ENCODE measurements around the gene CCNF. TPM values are rescaled to one million over a fixed set of nuclear protein-coding genes. Genes with fewer than 3 reads are reported as not detected.
A peak's percentile ranks its signal among the peaks of the same experiment; 100 is the strongest.

The CCNF gene
- polyA plus RNA-seq, 1 donor (not counting 4 experiments of a cell fraction or from before 2014, with no cell fraction given), result 3.5 TPM

DNA sequence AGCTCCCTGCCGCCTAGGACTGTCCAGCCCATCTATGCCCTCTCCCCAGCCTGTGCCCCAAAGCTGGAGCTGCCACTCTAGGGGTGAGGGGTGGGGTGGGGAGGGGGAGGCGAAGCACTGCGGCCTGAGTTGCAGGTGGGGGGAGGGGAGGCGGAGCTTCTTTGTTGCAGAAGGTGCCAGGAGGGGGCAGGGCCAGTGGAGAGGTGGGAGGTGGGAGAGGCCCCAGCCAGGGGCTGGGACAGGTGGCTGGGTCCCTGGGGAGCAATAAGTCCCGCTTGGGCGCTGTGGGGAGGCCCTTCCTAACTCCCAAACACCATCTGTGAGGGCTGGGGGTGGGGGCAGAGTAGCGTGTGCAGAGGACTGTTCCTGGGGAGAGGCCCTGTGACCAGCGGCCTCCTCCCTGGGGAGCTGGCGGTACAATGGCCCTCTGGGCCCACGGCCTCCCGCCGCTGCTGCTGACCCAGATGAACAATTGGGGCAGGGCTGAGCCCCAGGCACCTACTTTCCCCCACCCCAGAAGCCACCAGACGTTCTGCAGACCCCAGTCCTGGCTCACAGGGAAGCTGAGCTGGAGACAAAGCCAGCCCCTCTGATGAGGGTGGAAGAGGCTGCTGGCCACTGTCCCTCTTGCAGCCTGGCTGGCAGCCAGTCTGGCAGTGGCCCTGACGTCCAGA, 39.6 kb downstream of the CCNF start:
- FAIRE-seq (no peak), DNase-seq (ENCODE audit: low read depth, low spot score) (no peak)
- no peaks in the 10 kb centered on the region for H3K9me3 ChIP-seq (ENCODE audit: control insufficient read depth, low read depth, low read length)

DNA sequence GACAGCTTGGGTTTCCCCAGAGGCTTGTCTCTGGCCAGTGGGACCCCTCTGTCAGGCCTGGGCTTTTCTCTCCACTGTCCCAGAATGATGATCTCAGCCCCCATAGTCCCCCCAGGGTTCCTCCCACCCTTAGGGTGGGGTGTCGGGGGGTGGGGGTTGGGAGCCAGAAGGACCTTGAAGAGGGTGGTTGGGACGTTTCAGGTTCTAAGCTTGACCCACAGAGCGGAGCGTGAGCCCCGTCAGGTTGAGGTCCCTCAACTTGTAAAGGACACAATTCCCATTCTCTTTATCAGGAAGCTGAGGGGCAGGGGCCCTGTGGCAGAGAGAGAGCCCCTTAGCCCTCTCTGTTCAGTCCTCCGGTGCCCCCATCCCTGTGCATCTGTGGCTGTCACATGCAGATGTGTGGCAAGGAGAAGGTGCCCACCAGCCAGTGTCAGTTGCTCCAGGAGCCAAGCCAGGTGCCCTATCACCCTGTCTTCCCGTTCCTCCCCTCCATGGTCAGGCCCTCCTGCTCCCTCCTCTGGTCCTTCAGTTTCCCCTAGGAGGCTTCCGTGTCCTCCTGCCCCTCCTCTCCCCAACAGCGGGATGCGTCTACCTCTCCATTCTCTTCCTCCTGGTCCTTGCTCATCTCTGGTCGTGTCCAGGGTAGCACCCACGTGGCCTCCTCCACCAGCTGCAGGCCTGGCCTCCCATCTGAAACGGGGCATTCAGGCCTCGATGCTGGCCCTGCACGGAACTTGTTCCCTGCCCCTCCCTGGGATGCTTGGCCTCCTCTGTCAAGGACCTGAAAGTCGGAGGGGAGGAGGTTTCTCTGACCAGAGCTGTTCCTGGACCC, 40.4 kb downstream of the CCNF start:
- H3K4me2 ChIP-seq (ENCODE audit: control insufficient read depth, extremely low read depth, insufficient read depth, low read depth, low read length), result no peak overlapping the region
- no peak overlapping the region for H2AFZ ChIP-seq (ENCODE audit: control insufficient read depth, low read length)
- FAIRE-seq (no peak), DNase-seq (ENCODE audit: low read depth, low spot score) (no peak)
- H3K36me3 ChIP-seq (ENCODE audit: control insufficient read depth in 2 of 2, extremely low read depth in 1 of 2, insufficient read depth in 2 of 2, low read length in 2 of 2), result no peaks in the 10 kb centered on the region
- no peaks in the 10 kb centered on the region for H3K9me3 ChIP-seq (ENCODE audit: control insufficient read depth, low read depth, low read length)
- no peak overlapping the region for H3K4me3 ChIP-seq (ENCODE audit: control insufficient read depth in 2 of 3, extremely low read depth in 1 of 3, insufficient read depth in 2 of 3, low read depth in 1 of 3, low read length in 3 of 3)
- TF ChIP-seq, protein P1, sequence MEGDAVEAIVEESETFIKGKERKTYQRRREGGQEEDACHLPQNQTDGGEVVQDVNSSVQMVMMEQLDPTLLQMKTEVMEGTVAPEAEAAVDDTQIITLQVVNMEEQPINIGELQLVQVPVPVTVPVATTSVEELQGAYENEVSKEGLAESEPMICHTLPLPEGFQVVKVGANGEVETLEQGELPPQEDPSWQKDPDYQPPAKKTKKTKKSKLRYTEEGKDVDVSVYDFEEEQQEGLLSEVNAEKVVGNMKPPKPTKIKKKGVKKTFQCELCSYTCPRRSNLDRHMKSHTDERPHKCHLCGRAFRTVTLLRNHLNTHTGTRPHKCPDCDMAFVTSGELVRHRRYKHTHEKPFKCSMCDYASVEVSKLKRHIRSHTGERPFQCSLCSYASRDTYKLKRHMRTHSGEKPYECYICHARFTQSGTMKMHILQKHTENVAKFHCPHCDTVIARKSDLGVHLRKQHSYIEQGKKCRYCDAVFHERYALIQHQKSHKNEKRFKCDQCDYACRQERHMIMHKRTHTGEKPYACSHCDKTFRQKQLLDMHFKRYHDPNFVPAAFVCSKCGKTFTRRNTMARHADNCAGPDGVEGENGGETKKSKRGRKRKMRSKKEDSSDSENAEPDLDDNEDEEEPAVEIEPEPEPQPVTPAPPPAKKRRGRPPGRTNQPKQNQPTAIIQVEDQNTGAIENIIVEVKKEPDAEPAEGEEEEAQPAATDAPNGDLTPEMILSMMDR (optimal IDR thresholded peaks at IDR 0.05 in 1 of 3, IDR thresholded peaks at IDR 0.05 in 1 of 3, conservative IDR thresholded peaks at IDR 0.05 in 1 of 3; ENCODE audit: extremely low read depth in 1 of 3, insufficient read depth in 2 of 3, low read length in 3 of 3), result no peak
- TF ChIP-seq EZH2 (IDR thresholded peaks at IDR 0.05; ENCODE audit: low read length), result no peak
- H3K27me3 ChIP-seq (ENCODE audit: control insufficient read depth, extremely low read depth, insufficient read depth, low read length), result peaks cover 28% of the 10 kb centered on the region
- dilution Hi-C loops (cut with MboI; ENCODE audit: extremely low pct_ligation_motif_present, low sequenced_read_pairs), result no loop called here
- H3K27ac ChIP-seq (ENCODE audit: control insufficient read depth, insufficient read depth, low read length), result no peak overlapping the region
- H3K9me1 ChIP-seq (ENCODE audit: control insufficient read depth, extremely low read depth, insufficient read depth, low read length), result no peaks in the 10 kb centered on the region
- no peaks in the 10 kb centered on the region for H3K79me2 ChIP-seq (ENCODE audit: control insufficient read depth, insufficient read depth, low read length)
- H3K9ac ChIP-seq (ENCODE audit: control insufficient read depth, extremely low read depth, insufficient read depth, low read length), result no peak overlapping the region
- peaks cover 3% of the 10 kb centered on the region for H4K20me1 ChIP-seq (ENCODE audit: control insufficient read depth, extremely low read depth, insufficient read depth, low read length)
- H3K4me1 ChIP-seq (ENCODE audit: control insufficient read depth, extremely low read depth, insufficient read depth, low read length), result peaks cover 11% of the 10 kb centered on the region

More for the DNA sequence above, 39.6 kb downstream of the CCNF start:
- Histone ChIP-seq H2AFZ (ENCODE audit: control insufficient read depth, low read length) (no peak overlapping the region), H3K9me1 (ENCODE audit: control insufficient read depth, extremely low read depth, insufficient read depth, low read length) (no peaks in the 10 kb centered on the region), H3K4me1 (ENCODE audit: control insufficient read depth, extremely low read depth, insufficient read depth, low read length) (peaks cover 11% of the 10 kb centered on the region), H4K20me1 (ENCODE audit: control insufficient read depth, extremely low read depth, insufficient read depth, low read length) (peaks cover 3% of the 10 kb centered on the region), H3K27ac (ENCODE audit: control insufficient read depth, insufficient read depth, low read length) (no peak overlapping the region), H3K4me3 (ENCODE audit: control insufficient read depth in 2 of 3, extremely low read depth in 1 of 3, insufficient read depth in 2 of 3, low read depth in 1 of 3, low read length in 3 of 3) (peak overlapping the region in 1 of 3 experiments; percentile 59), H3K4me2 (ENCODE audit: control insufficient read depth, extremely low read depth, insufficient read depth, low read depth, low read length) (peak overlapping the region; percentile 90), H3K27me3 (ENCODE audit: control insufficient read depth, extremely low read depth, insufficient read depth, low read length) (peaks cover 28% of the 10 kb centered on the region), H3K36me3 (ENCODE audit: control insufficient read depth in 2 of 2, extremely low read depth in 1 of 2, insufficient read depth in 2 of 2, low read length in 2 of 2) (no peaks in the 10 kb centered on the region), H3K79me2 (ENCODE audit: control insufficient read depth, insufficient read depth, low read length) (no peaks in the 10 kb centered on the region), H3K9ac (ENCODE audit: control insufficient read depth, extremely low read depth, insufficient read depth, low read length) (no peak overlapping the region)
- TF ChIP-seq, protein P1 (optimal IDR thresholded peaks at IDR 0.05 in 1 of 3, IDR thresholded peaks at IDR 0.05 in 1 of 3, conservative IDR thresholded peaks at IDR 0.05 in 1 of 3; ENCODE audit: extremely low read depth in 1 of 3, insufficient read depth in 2 of 3, low read length in 3 of 3), result no peak
- no peak for TF ChIP-seq EZH2 (IDR thresholded peaks at IDR 0.05; ENCODE audit: low read length)
- dilution Hi-C loops (cut with MboI; ENCODE audit: extremely low pct_ligation_motif_present, low sequenced_read_pairs), result no loop called here

Data from keratinocyte (primary cell).